ENCODE data around the gene FBXW11. TPM values are rescaled to one million over a fixed set of nuclear protein-coding genes. Genes with fewer than 3 reads are reported as not detected.

FBXW11 gene
- total and polyA plus RNA-seq, 10 of the 15 experiments (the other 5 are each of a cell fraction or from before 2014, with no cell fraction given), result 4.3 to 61.5 (median 40.0) TPM

DNA sequence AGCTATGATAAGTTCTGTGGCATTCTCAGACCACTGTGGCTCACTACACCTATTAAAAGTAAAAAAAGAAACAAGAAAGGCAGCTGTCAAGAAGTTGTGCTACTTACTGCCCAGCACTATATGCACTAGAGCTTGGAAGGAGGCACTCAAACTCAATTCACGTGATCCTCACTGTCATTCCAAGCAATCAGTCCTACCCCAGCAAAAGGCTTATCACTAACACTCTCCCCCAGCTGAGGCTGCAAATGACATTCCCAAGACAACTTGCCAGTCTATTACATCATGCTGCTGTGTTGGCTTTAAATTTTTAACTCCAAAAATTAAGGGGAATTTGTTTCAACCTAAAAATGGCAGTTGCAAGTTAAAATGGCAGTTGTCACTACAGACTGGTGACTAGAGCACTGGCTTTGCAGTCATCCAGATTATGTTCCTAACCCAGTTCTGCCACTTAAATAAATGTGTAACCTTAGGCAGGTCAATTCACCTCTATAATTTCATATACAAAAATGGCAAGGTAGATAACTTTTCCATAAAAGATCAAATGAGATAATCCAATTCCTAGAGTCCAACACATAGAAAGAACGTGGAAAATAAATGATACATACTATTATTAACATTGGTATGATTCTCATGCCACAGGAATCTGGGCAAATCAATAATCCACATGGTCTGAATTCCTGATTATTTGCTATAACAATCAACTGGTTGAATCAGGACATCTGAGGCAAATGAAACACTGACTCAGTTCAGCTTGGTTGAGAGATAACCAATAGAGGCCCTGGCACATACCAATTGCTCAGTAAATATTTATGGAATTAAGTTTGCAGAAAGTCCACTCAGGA is 52.4 kb downstream of the FBXW11 start (continued):
- TF ChIP-seq, protein P1, sequence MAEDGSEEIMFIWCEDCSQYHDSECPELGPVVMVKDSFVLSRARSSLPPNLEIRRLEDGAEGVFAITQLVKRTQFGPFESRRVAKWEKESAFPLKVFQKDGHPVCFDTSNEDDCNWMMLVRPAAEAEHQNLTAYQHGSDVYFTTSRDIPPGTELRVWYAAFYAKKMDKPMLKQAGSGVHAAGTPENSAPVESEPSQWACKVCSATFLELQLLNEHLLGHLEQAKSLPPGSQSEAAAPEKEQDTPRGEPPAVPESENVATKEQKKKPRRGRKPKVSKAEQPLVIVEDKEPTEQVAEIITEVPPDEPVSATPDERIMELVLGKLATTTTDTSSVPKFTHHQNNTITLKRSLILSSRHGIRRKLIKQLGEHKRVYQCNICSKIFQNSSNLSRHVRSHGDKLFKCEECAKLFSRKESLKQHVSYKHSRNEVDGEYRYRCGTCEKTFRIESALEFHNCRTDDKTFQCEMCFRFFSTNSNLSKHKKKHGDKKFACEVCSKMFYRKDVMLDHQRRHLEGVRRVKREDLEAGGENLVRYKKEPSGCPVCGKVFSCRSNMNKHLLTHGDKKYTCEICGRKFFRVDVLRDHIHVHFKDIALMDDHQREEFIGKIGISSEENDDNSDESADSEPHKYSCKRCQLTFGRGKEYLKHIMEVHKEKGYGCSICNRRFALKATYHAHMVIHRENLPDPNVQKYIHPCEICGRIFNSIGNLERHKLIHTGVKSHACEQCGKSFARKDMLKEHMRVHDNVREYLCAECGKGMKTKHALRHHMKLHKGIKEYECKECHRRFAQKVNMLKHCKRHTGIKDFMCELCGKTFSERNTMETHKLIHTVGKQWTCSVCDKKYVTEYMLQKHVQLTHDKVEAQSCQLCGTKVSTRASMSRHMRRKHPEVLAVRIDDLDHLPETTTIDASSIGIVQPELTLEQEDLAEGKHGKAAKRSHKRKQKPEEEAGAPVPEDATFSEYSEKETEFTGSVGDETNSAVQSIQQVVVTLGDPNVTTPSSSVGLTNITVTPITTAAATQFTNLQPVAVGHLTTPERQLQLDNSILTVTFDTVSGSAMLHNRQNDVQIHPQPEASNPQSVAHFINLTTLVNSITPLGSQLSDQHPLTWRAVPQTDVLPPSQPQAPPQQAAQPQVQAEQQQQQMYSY (CRISPR knock-in tag; IDR thresholded peaks at IDR 0.05), result no peak
- no peak for TF ChIP-seq NFYA (IDR thresholded peaks at IDR 0.05; ENCODE audit: borderline replicate concordance, low read depth, low read length)

DNA sequence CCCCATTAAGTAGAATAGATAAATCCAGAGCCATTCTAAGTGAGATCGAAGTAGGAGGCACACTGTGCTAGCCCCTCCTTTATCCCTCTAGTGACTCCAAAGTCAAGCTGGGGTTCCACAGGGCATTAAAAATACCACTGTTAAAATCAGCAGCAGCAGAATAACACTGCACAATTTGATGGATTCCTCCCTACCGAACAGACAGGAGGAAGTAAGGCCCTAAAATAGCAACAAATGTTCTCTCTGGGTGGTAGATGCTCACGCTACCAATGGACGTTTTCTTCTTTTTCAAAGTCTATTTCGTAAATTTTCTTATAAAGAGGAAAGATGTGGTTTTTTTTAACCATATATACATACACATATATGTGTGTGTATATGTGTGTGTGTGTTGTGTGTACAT is 54.4 kb downstream of the FBXW11 start:
- WGBS (ENCODE audit: insufficient coverage, insufficient replicate concordance, low lambda C conversion rate, missing lambda C conversion rate), result 82% methylated on average over 5 of the region's 5 CpGs
- Histone ChIP-seq H3K9ac (ENCODE audit: control insufficient read depth, insufficient read depth, low read length) (no peak overlapping the region), H3K9me3 (replicated peaks; ENCODE audit: control insufficient read depth, insufficient read depth, low read length) (peaks cover 2% of the 10 kb centered on the region; the same call in 2 of the 3 replicates), H4K20me1 (ENCODE audit: control insufficient read depth, insufficient read depth) (no peaks in the 10 kb centered on the region), H3K4me3 (no peak overlapping the region), H2AFZ (ENCODE audit: control insufficient read depth, low read depth, low read length) (no peak overlapping the region), H3K79me2 (ENCODE audit: control insufficient read depth, insufficient read depth, low read length) (peaks cover 68% of the 10 kb centered on the region), H3K27ac (ENCODE audit: control insufficient read depth, insufficient read depth) (no peak overlapping the region), H3K36me3 (ENCODE audit: control insufficient read depth in 2 of 2, insufficient read depth in 2 of 2, low read length in 1 of 2) (peaks cover 0 to 3% of the 10 kb centered on the region in 2 experiments; a peak in 1 of 4 replicates), H3K4me2 (ENCODE audit: control insufficient read depth, insufficient read depth) (no peak overlapping the region), H3K4me1 (ENCODE audit: control insufficient read depth, insufficient read depth, low read length) (peaks cover 2% of the 10 kb centered on the region; the same call in 1 of the 2 replicates), H3K27me3 (replicated peaks in 1 of 2; ENCODE audit: control insufficient read depth in 2 of 2, insufficient read depth in 2 of 2, low read length in 1 of 2) (no peaks in the 10 kb centered on the region)
- FAIRE-seq, result no peak
- ChIA-PET CTCF (interaction anchor here (0.9 to 1.2 kb wide), 5 partner anchors 9 to 84 kb away, joined by 3 to 6 read pairs (median 3); no protein-coding TSS in a partner anchor), RAD21 (ENCODE audit: unreplicated experiment) (interaction anchor here (1.7 kb wide), 1 partner anchor 9 kb away, joined by 4 read pairs; no protein-coding TSS in a partner anchor), POLR2A (no interaction called here), SMC1A (ENCODE audit: uncharacterized antibody, unreplicated experiment) (interaction anchor here (0.8 to 1.9 kb wide), 6 partner anchors 9 to 55 kb away, joined by 3 to 6 read pairs (median 3); partner anchors contain the start of gene FBXW11)
- BruUV-seq (replicated peaks), result no TSS peak
- no peak for DNase-seq (ENCODE audit: low read depth, low spot score)
- intact Hi-C loops (cut with micrococcal nuclease; ENCODE audit: unreplicated experiment) (no loop called here), in situ Hi-C loops (cut with MboI) (no loop called here)
- no peak for ATAC-seq
- no peak for TF ChIP-seq POLR2AphosphoS2 (IDR thresholded peaks at IDR 0.05; ENCODE audit: low read depth, low read length)
- TF ChIP-seq RFX5 (IDR thresholded peaks at IDR 0.05; ENCODE audit: low read depth, low read length), result no peak
- TF ChIP-seq, protein P2, sequence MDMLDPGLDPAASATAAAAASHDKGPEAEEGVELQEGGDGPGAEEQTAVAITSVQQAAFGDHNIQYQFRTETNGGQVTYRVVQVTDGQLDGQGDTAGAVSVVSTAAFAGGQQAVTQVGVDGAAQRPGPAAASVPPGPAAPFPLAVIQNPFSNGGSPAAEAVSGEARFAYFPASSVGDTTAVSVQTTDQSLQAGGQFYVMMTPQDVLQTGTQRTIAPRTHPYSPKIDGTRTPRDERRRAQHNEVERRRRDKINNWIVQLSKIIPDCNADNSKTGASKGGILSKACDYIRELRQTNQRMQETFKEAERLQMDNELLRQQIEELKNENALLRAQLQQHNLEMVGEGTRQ (IDR thresholded peaks at IDR 0.05; ENCODE audit: borderline replicate concordance, low read depth, low read length), result no peak
- TF ChIP-seq, protein P3, sequence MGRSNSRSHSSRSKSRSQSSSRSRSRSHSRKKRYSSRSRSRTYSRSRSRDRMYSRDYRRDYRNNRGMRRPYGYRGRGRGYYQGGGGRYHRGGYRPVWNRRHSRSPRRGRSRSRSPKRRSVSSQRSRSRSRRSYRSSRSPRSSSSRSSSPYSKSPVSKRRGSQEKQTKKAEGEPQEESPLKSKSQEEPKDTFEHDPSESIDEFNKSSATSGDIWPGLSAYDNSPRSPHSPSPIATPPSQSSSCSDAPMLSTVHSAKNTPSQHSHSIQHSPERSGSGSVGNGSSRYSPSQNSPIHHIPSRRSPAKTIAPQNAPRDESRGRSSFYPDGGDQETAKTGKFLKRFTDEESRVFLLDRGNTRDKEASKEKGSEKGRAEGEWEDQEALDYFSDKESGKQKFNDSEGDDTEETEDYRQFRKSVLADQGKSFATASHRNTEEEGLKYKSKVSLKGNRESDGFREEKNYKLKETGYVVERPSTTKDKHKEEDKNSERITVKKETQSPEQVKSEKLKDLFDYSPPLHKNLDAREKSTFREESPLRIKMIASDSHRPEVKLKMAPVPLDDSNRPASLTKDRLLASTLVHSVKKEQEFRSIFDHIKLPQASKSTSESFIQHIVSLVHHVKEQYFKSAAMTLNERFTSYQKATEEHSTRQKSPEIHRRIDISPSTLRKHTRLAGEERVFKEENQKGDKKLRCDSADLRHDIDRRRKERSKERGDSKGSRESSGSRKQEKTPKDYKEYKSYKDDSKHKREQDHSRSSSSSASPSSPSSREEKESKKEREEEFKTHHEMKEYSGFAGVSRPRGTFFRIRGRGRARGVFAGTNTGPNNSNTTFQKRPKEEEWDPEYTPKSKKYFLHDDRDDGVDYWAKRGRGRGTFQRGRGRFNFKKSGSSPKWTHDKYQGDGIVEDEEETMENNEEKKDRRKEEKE (IDR thresholded peaks at IDR 0.05), result no peak
- TF ChIP-seq, protein P4, sequence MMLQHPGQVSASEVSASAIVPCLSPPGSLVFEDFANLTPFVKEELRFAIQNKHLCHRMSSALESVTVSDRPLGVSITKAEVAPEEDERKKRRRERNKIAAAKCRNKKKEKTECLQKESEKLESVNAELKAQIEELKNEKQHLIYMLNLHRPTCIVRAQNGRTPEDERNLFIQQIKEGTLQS (IDR thresholded peaks at IDR 0.05; ENCODE audit: borderline replicate concordance, extremely low read depth, low read depth, low read length), result no peak
